Activated T-helper 17 cell treated with anti-CD3 and anti-CD28 coated beads, Interleukin-2, amount 50 U/mL, for 72 hours (primary cell): ENCODE data around the gene DRD4. TPM values are rescaled to one million over a fixed set of nuclear protein-coding genes. Genes with fewer than 3 reads are reported as not detected.

Experiments
- ATAC-seq: fragments of 150-1000 bp; cut with Tn5 transposase; replicated peaks from 2 replicates; pipeline ENCODE4 v1.10.0; 2021; ENCODE audit warnings: mild to moderate bottlenecking, moderate library complexity
- H3K27ac Mint-ChIP-seq: one replicate; pipeline ENCODE4 v1.8.0; 2022; ENCODE audit warnings: mixed read lengths
- H3K27me3 Mint-ChIP-seq: one replicate; pipeline ENCODE4 v1.8.0; 2022; ENCODE audit warnings: mixed read lengths
- H3K36me3 Mint-ChIP-seq: one replicate; pipeline ENCODE4 v1.8.0; 2022; ENCODE audit warnings: low read depth, mild to moderate bottlenecking, mixed read lengths
- H3K4me1 Mint-ChIP-seq: one replicate; pipeline ENCODE4 v1.8.0; 2022; ENCODE audit warnings: mixed read lengths
- H3K4me3 Mint-ChIP-seq: one replicate; pipeline ENCODE4 v1.8.0; 2022; ENCODE audit warnings: mild to moderate bottlenecking, mixed read lengths
- H3K9me3 Mint-ChIP-seq: one replicate; pipeline ENCODE4 v1.8.0; 2022; ENCODE audit warnings: mixed read lengths
- total RNA-seq, 2 donors: library from RNA; stranded (reverse); gene quantifications; one replicate each; pipeline ENCODE4 v1.2.3, GENCODE V29; 2022

DRD4 gene
- total RNA-seq, 2 donors from 2014 or later: 0.48 to 3.8 TPM

DNA sequence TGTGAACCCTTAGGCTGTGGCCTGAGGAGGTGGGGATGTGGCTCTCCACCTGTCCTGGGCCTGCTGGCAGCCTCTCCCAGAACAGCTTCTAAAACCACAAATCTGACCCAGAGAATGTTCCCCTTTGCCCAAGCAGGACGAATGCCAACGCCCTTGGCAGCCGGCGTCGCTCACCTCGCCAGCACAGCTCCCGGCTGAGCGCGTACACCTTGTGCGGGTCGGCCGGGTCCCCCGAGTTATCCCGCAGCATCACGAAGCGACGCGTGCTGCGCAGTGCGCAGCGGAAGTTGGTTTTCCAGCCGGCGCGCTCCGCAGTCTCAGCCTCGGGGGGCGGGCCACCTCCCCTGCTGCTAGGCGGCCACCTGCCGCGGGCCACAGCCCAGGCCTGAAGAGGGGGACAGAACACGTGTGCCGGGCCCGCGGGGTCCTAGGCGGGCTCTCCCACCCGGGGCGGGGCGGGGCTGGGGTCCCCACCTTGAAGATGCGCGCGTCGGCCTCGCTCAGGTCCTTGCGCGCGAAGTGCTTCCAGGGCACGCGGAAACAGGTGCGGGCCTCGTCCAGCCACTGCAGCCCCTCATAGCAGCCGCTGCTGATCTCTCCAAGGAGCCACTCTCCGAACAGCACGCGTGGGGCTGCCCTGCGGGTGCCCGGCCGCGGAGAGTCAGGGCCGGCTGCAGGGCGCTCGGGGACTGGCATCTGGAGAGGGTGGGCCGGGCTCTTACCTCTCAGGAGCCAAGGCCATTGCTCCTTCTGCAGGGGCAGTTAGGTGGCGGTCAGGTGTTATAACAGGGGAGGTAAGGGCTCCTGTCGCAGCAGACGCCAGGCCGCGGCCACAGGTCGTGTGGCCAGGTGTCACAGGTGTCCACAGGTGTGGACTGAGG, 22.2 kb upstream of the DRD4 start:
- Mint-ChIP-seq H3K27ac (peak overlapping the region; percentile 63), H3K36me3 (peaks cover 18% of the 10 kb centered on the region), H3K9me3 (no peaks in the 10 kb centered on the region), H3K4me1 (no peaks in the 10 kb centered on the region), H3K4me3 (peak overlapping the region; percentile 75), H3K27me3 (no peaks in the 10 kb centered on the region)
- ATAC-seq: no peak

DNA sequence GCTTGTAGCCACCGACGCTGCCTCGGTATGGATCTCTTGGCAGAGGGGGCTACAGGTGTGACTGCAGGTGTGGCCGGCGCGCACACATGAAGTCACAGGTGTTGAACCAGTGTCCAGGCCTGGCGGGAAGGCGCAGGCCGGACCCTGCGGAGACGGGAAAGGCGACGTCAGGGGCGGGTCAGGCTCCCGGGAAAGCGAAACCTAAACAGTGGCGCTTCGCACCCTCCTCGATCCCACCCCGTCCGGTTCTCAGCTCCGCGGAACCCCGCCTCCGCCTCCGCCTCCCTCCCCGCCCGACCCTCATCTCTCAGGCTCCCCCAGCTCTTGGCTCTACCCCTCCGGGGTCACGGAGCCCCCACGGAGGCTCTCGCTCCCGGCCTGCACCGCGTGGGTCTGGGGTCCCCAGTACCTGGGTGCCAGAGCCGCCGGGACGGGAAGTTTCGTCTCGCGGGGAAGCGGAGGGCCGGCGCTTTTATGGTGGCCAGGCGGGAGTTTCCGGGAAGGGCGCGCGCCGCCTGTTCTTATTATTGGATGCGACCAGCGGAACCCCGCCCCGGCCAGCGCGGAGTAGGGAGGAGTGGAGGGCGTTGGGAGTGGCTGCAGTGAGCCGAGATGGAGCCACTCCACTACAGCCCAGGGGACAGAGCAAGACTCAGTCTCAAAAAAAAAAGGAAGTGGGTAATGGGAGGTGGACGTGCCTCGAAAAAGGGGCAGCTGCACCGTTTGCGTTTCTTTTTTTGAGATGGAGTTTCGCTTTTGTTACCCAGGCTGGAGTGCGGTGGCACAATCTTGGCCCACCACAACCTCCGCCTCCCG, 21.4 kb upstream of the DRD4 start, which contains the start of gene IRF7:
Gene IRF7, minus strand, starts transcription at position 447 of the 816 bp plus-strand sequence. CDS start 586 bp downstream, outside the sequence.
- peaks cover 14% of the 10 kb centered on the region for H3K36me3 Mint-ChIP-seq
- peak within 1 kb of the TSS; percentile 75 for H3K4me3 Mint-ChIP-seq
- no peaks in the 10 kb centered on the region for H3K4me1 Mint-ChIP-seq
- no peaks in the 10 kb centered on the region for H3K9me3 Mint-ChIP-seq
- no peaks in the 10 kb centered on the region for H3K27me3 Mint-ChIP-seq
- peak within 1 kb of the TSS; percentile 63 for H3K27ac Mint-ChIP-seq
- ATAC-seq: peak; percentile 93

DNA sequence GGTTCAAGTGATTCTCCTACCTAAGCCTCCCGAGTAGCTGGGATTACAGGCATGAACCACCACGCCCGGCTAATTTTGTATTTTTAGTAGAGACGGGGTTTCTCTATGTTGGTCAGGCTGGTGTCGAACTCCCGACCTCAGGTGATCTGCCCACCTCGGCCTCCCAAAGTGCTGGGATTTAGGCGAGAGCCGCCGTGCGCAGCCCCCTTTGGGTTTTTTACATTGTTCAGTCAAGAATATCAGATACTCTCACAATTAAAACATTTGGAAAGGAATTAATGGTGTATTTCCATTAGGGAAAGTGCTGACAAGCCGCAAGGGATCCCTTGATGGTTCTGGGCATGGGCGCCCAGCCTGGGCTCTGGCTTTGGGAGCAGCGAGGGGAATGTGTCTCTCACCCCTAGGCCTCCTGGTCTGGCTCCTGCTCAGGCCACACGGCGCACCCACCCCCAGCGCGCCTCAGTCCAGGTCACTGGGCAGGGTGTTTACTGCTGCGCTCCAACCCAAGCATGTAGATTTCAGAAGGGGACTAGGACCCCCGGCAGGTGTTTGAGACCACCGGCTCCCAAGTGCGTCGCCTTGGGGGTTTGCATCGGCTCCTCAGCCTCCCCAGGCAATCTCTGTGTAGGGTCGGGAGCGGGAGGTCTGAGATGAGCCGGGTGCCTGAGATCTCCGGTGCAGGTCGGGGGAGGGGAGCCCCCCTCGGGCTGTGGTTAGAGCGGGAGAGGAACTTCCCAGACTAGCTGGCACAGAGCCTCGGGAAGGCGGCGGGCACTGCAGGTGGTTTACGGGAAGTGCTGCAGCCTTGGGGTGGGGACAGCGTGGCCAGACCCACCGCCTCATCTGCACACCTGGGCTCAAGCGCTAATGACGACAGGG, 20.5 kb upstream of the DRD4 start:
- Mint-ChIP-seq H3K4me3 (peak overlapping the region; percentile 75), H3K36me3 (peaks cover 10% of the 10 kb centered on the region), H3K4me1 (no peaks in the 10 kb centered on the region), H3K27me3 (no peaks in the 10 kb centered on the region), H3K27ac (peak overlapping the region; percentile 63), H3K9me3 (no peaks in the 10 kb centered on the region)
- ATAC-seq: no peak

DNA sequence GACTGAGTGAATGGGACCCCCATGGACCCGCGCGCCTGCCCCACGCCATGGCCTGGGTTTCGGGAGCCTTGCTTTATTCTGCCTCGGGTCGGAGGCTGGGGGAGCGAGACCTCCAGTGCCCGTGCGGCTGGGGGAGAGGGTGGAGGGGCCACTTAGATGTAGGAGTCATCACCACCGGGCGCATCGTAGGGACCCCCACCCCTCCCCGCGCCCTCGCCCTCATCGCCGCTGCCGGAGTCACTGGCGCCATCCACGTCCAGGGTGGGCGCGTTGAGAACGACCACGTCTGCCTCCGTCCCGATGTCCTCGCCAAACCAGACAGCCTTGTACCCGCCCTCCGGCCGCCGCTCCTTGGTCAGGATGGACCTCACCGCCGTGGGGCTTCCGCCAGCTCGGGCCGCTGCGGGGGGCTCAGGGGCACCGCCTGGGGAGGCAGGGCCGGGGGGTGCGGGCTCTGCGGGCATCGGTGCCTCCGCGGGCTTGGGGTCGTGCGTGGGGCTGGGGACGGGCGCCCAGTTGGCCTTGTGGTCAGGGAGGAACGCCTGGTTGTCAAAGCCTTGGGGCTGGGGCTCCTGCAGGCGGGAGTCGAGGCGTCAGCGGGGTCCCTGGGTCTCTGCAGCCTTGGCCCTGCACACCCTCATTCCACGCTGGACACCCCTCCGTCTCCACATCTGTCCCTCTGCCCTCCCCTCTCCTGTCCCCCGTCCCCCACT, 19.7 kb upstream of the DRD4 start:
- H3K9me3 Mint-ChIP-seq: no peaks in the 10 kb centered on the region
- H3K4me1 Mint-ChIP-seq: no peaks in the 10 kb centered on the region
- H3K36me3 Mint-ChIP-seq: peaks cover 2% of the 10 kb centered on the region
- ATAC-seq: no peak
- H3K27me3 Mint-ChIP-seq: no peaks in the 10 kb centered on the region
- no peak overlapping the region for H3K4me3 Mint-ChIP-seq
- H3K27ac Mint-ChIP-seq: no peak overlapping the region

DNA sequence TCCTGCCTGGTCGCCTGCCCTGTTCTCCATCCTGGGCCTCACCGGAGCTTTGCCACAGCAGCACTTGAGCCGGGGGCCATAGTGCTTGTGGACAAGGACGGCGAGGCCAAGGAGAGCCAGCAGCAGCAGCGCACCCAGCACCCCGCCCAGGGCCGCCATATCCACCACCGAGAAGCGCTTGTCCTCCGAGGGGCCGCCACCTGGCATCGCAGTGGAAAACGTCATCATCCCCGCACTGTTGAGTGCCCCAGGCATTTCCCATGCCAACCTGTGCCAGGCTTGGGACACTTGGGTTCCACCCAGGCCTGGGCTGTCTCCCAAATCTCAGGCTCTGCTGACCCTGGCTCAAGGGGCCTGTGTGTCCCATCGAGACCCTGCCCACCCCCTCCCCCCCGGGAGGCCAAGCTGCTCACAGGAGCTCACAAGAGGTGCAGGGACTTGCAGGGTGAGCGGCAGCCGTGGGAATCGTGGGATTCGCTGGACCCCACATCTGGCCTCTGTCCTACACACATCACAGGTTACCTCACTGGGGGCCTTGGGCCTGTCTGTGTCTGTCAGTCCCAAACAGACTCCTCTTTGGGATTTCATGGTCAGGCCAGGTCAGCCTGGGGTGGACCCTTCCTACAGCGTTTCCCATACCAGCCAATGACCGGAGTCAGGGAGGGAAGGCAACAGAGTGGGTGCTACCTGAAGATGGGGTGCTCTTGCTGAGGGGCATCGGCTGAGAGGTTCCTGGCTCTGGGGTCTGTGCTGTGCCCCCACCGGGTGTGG, 19.0 kb upstream of the DRD4 start:
- no peak for ATAC-seq
- Mint-ChIP-seq H3K4me1 (no peaks in the 10 kb centered on the region), H3K27me3 (no peaks in the 10 kb centered on the region), H3K36me3 (peaks cover 2% of the 10 kb centered on the region), H3K27ac (no peak overlapping the region), H3K9me3 (no peaks in the 10 kb centered on the region), H3K4me3 (no peak overlapping the region)

DNA sequence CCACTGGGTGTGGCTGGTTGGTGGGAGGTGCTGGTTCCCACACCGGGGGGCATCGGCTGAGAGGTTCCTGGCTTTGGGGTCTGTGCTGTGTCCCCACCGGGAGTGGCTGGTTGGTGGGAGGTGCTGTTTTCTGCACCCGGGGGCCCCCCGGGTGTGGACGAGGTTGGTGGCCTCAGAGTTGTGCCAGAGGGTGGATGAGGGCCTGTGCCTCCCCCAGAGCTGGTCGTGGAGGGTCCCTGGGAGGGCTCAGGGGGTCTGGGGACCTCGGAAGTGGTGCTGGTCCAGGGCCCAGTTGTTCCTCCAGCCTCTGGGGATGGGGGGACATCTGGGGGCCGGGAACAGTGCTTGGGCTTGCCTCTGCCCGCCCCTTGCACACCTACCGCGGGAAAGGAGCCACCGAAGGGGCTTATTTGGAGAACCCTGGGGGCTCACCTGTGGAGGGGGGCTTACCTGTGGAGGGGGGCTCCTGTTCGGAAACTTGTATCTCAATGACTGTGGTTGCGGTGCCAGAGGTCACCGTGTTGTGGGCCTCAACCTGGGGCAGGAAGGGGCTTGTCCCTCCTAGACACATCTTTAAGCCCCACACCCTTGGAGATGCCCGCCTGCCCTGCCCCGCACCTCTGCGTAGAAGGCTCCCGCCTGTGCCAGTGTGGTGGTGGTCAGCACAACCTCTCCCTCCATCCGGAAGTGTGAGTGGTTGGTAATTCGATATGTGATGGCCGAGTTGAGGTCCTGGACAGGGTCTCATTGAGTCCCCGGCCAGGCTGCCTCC, 18.0 kb upstream of the DRD4 start:
- Mint-ChIP-seq H3K27ac (no peak overlapping the region), H3K9me3 (no peaks in the 10 kb centered on the region), H3K4me3 (no peak overlapping the region), H3K36me3 (peaks cover 5% of the 10 kb centered on the region), H3K27me3 (no peaks in the 10 kb centered on the region), H3K4me1 (no peaks in the 10 kb centered on the region)
- ATAC-seq: no peak

DNA sequence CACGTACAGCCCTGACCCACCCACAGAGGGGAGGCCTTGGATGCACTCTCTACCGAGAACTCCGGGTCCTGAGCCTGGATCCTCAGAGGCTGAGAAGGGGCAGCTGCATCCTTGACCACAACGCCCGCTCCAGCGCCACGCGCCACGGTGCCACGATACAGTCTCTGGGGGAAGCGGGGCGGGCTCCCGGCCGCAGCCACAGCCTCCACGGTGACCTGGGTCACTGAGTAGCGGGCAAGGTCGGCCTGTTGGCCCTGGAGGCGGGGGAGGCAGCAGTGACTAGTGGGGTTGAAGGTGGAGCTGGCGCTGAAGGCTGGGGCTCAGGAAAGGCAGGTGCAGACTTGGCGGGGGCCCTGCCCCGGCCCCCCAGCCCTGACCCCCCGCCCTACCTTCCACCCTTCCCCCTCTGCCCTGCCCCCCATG, 17.4 kb upstream of the DRD4 start:
- Mint-ChIP-seq H3K9me3 (no peaks in the 10 kb centered on the region), H3K4me1 (no peaks in the 10 kb centered on the region), H3K4me3 (no peak overlapping the region), H3K36me3 (peaks cover 5% of the 10 kb centered on the region), H3K27me3 (no peaks in the 10 kb centered on the region), H3K27ac (no peak overlapping the region)
- no peak for ATAC-seq

DNA sequence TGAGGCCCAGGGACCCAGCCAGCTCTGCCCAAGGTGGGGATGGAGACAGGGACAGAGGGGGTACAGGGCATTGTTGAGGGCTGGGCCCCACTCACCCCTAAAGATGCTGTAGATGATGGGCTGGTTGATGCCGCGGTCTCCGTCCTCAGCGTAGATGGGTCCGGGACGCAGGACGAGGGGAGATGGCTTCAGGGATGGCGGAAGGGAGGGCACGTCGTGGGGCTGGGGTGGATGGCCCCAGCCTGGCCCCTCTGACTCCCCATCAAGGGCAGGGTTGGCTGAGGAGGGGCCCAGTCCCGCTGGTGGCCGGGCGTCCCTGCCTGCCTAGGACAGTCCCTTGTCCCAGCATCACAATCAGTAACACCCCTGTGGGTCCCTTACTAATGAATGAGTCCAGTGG, 16.9 kb upstream of the DRD4 start:
- Mint-ChIP-seq H3K36me3 (peaks cover 5% of the 10 kb centered on the region), H3K4me1 (no peaks in the 10 kb centered on the region), H3K4me3 (no peak overlapping the region), H3K9me3 (no peaks in the 10 kb centered on the region), H3K27ac (no peak overlapping the region), H3K27me3 (no peaks in the 10 kb centered on the region)
- ATAC-seq: no peak

DNA sequence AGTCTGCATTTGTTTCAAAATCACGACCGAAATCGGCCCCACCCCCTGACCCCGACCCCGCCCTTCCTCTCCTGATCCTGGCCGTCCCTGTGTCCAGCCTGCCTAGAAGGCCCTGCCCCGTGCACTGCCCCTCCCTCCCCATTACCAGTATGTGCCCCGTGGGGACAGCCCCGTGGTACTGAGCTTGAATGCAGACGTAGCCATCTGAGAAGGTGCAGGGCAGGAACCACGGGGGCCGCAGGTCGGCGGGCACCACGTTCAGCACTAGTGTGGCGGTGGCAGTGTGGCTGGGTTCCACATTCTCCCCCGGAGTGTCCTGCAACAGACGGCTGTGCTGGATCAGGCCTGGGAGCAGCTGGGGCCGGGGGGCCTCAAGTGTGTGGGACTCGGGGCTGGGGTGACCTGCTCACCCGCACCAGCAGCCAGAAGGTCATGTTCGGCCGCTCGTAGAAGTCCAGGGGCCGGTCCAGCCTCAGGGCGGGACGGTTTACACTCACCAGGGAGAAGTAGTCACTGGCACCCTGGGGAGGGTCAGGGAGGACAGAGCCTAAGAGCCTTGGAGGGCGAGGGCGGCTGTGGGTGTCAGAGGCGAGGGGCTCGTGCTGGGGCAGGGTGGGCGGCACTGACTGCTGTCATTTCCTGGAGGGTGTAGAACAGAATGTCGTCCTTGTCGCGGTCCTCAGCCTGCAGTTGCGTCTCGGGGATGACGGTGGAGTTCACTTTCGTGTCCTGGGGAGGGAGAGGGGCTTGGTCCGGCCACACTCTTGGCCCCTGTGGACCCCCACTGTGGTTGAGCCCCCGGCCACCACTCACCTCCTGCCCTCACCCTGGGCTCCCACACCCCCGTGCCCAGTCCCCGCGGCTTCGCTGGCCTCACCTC, 15.9 kb upstream of the DRD4 start:
- no peaks in the 10 kb centered on the region for H3K27me3 Mint-ChIP-seq
- no peaks in the 10 kb centered on the region for H3K9me3 Mint-ChIP-seq
- H3K36me3 Mint-ChIP-seq: peaks cover 5% of the 10 kb centered on the region
- no peak for ATAC-seq
- H3K4me3 Mint-ChIP-seq: no peak overlapping the region
- no peak overlapping the region for H3K27ac Mint-ChIP-seq
- no peaks in the 10 kb centered on the region for H3K4me1 Mint-ChIP-seq

DNA sequence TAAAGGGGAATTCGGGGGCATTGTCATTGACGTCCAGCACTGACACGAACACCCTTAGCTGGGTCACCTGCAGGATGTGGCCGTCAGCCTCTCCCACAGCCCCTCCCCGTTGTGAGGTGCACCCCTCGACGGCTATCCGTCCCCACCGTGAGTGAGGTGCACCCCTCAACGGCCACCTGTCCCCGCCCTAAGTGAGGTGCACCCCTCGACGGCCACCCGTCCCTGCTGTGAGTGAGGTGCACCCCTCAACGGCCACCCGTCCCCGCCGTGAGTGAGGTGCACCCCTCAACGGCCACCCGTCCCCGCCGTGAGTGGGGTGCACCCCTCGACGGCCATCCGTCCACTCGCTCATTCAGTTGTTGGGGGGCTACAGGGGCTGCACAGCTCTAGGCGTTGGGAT, 15.2 kb upstream of the DRD4 start:
- H3K9me3 Mint-ChIP-seq: no peaks in the 10 kb centered on the region
- H3K4me3 Mint-ChIP-seq: no peak overlapping the region
- H3K27ac Mint-ChIP-seq: no peak overlapping the region
- no peaks in the 10 kb centered on the region for H3K27me3 Mint-ChIP-seq
- ATAC-seq: no peak
- no peaks in the 10 kb centered on the region for H3K4me1 Mint-ChIP-seq
- peaks cover 5% of the 10 kb centered on the region for H3K36me3 Mint-ChIP-seq

DNA sequence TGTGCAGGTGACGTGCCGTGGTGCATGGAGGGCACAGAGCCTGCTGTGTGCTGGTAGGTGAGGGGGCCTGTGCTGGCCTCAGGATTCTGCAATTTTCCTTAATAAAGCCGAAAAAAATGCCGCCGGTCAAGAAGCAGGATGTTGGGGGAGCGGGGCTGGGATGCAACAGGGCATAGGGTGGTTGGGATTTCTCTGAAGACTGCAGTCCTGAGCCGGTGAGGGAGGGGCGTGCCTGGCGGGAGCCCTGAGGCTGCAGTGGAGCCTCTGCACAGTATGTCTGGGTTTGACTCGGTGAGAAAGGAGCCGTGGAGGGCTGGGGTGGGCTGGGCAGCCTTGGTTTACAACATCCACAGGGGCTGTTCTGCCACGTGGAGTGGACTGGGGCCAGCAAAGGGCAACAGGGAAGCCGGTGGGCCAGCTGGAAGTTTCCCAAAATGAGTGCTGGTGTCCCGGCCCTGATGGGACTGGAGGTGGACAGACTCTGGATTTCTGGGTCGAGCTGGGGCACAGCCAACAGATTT, 13.7 kb upstream of the DRD4 start:
- no peak overlapping the region for H3K4me3 Mint-ChIP-seq
- ATAC-seq: no peak
- peaks cover 9% of the 10 kb centered on the region for H3K27me3 Mint-ChIP-seq
- H3K4me1 Mint-ChIP-seq: peaks cover 10% of the 10 kb centered on the region
- H3K27ac Mint-ChIP-seq: no peak overlapping the region
- H3K36me3 Mint-ChIP-seq: peaks cover 13% of the 10 kb centered on the region
- H3K9me3 Mint-ChIP-seq: no peaks in the 10 kb centered on the region
